ENCODE measurements around the gene ISM2. TPM values are rescaled to one million over a fixed set of nuclear protein-coding genes. Genes with fewer than 3 reads are reported as not detected.

The ISM2 gene
- polyA plus RNA-seq, 1 experiment, result 0.07 TPM

DNA sequence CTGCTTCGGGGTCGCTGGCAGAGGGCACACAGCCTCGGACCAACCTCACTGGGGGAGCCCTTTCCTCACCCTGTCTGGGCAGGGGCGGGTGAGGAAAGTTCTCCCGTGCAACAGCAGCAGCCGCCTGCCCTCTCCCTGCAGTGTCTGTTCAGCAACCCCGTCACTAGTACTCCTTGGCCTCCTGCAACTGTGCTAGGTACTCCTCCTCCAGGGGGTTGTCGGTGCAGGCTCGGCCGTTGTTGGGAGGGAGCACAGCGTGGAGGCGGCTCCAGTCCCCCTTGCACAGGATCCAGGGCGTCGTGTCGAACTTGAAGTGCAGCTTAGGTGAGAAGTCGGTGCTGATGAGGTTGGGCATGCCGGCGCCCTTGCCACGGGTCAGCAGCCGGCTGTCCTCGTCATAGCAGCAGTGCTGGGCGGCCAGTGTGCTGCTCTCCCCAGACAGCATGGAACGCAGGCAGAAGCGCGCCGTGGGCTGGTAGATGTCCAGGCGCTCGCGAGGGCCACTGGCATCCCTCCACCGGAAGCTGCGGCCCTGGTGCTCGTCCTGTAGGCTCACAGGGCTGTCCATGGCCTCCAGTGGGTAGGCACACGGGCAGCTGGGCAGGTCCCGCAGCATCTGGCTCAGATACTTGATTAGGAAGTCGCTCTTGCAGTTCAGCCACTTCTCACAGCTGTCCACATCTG, 23.0 kb downstream of the ISM2 start:
- Histone ChIP-seq H3K4me3 (ENCODE audit: low read depth, low read length) (no peak overlapping the region), H3K27me3 (ENCODE audit: control insufficient read depth, insufficient read depth, low read length) (peaks cover 8% of the 10 kb centered on the region; the same call in 1 of the 2 replicates), H3K36me3 (ENCODE audit: control insufficient read depth, insufficient read depth, low read length) (no peaks in the 10 kb centered on the region)
- ChIA-PET CTCF (interaction anchor here (8.2 kb wide), 1 partner anchor 16 kb away, joined by 38 read pairs; the partner anchor contains the start of gene AHSA1), POLR2A (no interaction called here)
- DNase-seq (ENCODE audit: low read depth), result no peak
- TF ChIP-seq, protein P1, sequence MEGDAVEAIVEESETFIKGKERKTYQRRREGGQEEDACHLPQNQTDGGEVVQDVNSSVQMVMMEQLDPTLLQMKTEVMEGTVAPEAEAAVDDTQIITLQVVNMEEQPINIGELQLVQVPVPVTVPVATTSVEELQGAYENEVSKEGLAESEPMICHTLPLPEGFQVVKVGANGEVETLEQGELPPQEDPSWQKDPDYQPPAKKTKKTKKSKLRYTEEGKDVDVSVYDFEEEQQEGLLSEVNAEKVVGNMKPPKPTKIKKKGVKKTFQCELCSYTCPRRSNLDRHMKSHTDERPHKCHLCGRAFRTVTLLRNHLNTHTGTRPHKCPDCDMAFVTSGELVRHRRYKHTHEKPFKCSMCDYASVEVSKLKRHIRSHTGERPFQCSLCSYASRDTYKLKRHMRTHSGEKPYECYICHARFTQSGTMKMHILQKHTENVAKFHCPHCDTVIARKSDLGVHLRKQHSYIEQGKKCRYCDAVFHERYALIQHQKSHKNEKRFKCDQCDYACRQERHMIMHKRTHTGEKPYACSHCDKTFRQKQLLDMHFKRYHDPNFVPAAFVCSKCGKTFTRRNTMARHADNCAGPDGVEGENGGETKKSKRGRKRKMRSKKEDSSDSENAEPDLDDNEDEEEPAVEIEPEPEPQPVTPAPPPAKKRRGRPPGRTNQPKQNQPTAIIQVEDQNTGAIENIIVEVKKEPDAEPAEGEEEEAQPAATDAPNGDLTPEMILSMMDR (IDR thresholded peaks at IDR 0.05; ENCODE audit: insufficient read depth, low read depth, low read length), result no peak

DNA sequence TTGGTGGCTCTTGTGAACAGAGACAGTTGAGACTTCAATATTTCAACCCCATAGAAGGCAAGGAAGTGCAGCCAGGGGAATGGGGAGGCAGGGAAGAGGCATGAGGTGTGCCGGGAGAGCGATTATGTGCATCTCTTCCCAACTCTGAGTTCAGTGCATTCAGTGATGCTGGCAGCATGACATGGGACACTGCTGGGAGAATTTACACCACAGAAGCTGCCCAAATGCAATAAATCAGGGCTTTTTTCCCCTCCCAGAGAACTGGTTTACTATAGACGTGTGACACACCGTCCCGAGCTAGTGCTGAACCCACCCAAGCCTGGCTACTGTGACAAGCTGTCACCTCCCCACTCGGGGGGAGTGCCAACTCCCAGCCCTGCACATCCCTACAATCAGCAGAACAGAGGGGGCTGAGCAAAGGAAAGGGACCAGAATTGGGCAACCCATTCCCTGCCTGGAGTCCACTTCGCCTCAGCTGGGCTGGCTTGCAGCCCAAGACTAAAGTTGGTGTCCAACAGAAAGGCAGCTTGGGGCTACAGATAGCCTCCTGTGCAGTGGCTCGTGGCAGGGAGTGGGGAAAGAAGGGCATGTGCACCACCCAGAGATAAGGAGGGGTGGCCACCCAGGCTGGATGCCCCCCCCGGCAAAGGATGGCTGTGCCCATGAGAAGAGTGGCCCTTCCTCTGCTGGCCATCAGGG, 24.0 kb downstream of the ISM2 start:
- Histone ChIP-seq H3K4me3 (ENCODE audit: low read depth, low read length) (no peak overlapping the region), H3K36me3 (ENCODE audit: control insufficient read depth, insufficient read depth, low read length) (no peaks in the 10 kb centered on the region), H3K27me3 (ENCODE audit: control insufficient read depth, insufficient read depth, low read length) (peaks cover 8% of the 10 kb centered on the region; the same call in 1 of the 2 replicates)
- TF ChIP-seq, protein P1 (IDR thresholded peaks at IDR 0.05; ENCODE audit: insufficient read depth, low read depth, low read length), result no peak
- no peak for DNase-seq (ENCODE audit: low read depth)
- CTCF ChIA-PET, result interaction anchor here (8.2 kb wide), 1 partner anchor 15 kb away, joined by 38 read pairs; the partner anchor contains the start of gene AHSA1
- POLR2A ChIA-PET, result no interaction called here

DNA sequence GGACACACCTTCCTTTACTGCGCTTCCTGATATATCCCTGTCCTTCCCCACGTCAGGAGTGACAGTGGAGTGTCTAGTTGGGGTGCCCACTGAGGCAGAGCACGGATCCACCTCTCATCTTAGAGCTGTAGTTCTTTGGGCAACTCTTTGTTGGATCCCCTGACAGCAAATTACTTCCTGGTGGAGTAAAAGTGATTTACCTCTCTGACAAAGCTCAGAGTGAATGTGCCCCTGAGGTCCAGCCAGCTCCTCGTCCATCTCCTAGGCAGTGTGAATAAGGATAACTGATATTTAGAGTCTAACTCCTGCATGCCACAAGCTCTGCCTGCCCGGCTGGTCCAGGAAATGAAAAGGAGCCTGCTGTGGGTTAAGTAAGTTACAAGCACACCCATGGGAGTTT, 24.7 kb downstream of the ISM2 start:
- TF ChIP-seq, protein P1 (IDR thresholded peaks at IDR 0.05; ENCODE audit: insufficient read depth, low read depth, low read length), result no peak
- Histone ChIP-seq H3K27me3 (ENCODE audit: control insufficient read depth, insufficient read depth, low read length) (peaks cover 8% of the 10 kb centered on the region; the same call in 1 of the 2 replicates), H3K36me3 (ENCODE audit: control insufficient read depth, insufficient read depth, low read length) (peaks cover 2% of the 10 kb centered on the region; the same call in 1 of the 2 replicates), H3K4me3 (ENCODE audit: low read depth, low read length) (no peak overlapping the region)
- ChIA-PET POLR2A (interaction anchor here (0.7 kb wide), 1 partner anchor 37 kb away, joined by 3 read pairs; no protein-coding TSS in a partner anchor), CTCF (interaction anchor here (8.2 kb wide), 1 partner anchor 15 kb away, joined by 38 read pairs; the partner anchor contains the start of gene AHSA1)
- no peak for DNase-seq (ENCODE audit: low read depth)

DNA sequence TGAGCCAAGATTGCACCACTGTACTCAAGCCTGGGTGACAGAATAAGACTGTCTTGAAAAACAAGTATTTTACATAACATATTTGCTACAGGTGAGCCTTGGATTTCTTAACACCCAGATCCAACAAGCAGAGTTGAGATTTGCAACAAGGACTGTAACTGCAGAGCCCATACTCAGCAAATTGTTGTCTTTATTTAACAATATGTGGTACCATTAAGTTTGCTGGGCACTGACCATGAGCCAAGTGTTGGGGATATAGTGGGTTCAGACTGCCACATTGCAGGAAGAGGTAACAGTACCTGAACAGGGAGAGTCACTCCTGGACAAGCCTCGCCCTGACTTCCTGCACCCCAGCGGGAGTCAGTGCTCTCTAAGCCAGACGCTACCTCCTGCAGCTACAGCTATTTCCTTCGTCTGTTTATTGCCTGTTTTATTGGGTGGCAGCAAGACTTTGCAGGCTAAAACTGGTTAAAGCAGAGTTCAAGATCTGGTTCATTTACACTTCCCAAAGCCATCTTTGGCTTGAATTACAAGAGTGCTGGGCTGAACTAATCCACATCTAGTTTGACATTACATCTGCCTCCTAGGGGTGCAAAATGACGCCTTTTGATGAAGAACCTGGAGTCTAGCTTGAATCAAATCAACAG, 28.3 kb downstream of the ISM2 start:
- Histone ChIP-seq H3K36me3 (ENCODE audit: control insufficient read depth, insufficient read depth, low read length) (peaks cover 15% of the 10 kb centered on the region), H3K4me3 (ENCODE audit: low read depth, low read length) (no peak overlapping the region), H3K27me3 (ENCODE audit: control insufficient read depth, insufficient read depth, low read length) (peaks cover 8% of the 10 kb centered on the region; the same call in 1 of the 2 replicates)
- DNase-seq (ENCODE audit: low read depth), result no peak
- CTCF ChIA-PET, result interaction anchor here (8.2 kb wide), 1 partner anchor 11 kb away, joined by 38 read pairs; the partner anchor contains the start of gene AHSA1
- POLR2A ChIA-PET, result no interaction called here
- TF ChIP-seq, protein P1 (IDR thresholded peaks at IDR 0.05; ENCODE audit: insufficient read depth, low read depth, low read length), result no peak

DNA sequence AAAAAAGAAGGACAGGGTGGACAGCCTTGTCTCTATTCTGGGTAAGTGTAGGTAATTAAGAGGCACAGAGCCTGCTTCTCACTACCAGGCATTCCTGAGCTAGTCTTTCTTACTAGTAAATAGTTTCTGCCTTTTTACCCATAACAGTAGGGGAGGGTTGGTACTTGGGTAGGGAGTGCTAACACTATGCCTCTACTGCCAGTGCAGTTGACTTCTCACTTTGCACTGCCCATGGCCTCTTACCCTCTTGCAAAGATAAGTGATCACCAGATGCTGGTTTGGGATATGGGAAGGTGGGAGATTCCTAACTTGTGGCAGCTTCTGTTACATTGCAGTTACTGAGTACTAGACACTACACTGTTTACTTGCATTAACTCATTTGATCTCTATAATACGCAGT, 29.1 kb downstream of the ISM2 start:
- Histone ChIP-seq H3K36me3 (ENCODE audit: control insufficient read depth, insufficient read depth, low read length) (peaks cover 18% of the 10 kb centered on the region), H3K4me3 (ENCODE audit: low read depth, low read length) (no peak overlapping the region), H3K27me3 (ENCODE audit: control insufficient read depth, insufficient read depth, low read length) (peaks cover 4% of the 10 kb centered on the region; the same call in 1 of the 2 replicates)
- DNase-seq (ENCODE audit: low read depth), result no peak
- ChIA-PET CTCF (interaction anchor here (8.2 kb wide), 1 partner anchor 10 kb away, joined by 38 read pairs; the partner anchor contains the start of gene AHSA1), POLR2A (no interaction called here)
- TF ChIP-seq, protein P1 (IDR thresholded peaks at IDR 0.05; ENCODE audit: insufficient read depth, low read depth, low read length), result no peak
